ENCODE results near the gene TNC. TPM values are rescaled to one million over a fixed set of nuclear protein-coding genes. Genes with fewer than 3 reads are reported as not detected.

TNC gene
- total and polyA plus RNA-seq, 8 donors = 3.5 to 265 (median 80.1) TPM

DNA sequence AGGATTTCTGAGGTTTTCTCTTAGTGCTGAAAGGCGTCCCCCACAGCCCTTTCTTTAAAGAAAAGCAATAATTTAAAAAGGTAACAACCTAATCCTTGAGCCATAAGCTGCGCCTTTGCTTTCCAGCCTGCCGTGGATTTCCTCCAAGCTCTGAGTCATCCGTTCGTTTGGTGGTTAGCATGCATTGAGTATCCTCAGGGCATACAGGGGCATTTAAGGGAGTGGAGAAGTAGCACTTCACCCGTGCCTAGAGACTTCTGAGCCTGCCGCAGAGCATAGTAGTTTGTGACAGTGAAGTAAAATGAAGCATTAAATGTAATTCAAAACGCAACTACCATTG is 892 bp upstream of the TNC start:
- intact Hi-C loops (cut with DNase I; ENCODE audit: low total_unique reads) = no loop called here
- peak; percentile 53 to 74 (median 68) for TF ChIP-seq POLR2AphosphoS5 (IDR thresholded peaks at IDR 0.05)
- TF ChIP-seq POLR2A (IDR thresholded peaks at IDR 0.05) = no peak
- TF ChIP-seq, protein P1, sequence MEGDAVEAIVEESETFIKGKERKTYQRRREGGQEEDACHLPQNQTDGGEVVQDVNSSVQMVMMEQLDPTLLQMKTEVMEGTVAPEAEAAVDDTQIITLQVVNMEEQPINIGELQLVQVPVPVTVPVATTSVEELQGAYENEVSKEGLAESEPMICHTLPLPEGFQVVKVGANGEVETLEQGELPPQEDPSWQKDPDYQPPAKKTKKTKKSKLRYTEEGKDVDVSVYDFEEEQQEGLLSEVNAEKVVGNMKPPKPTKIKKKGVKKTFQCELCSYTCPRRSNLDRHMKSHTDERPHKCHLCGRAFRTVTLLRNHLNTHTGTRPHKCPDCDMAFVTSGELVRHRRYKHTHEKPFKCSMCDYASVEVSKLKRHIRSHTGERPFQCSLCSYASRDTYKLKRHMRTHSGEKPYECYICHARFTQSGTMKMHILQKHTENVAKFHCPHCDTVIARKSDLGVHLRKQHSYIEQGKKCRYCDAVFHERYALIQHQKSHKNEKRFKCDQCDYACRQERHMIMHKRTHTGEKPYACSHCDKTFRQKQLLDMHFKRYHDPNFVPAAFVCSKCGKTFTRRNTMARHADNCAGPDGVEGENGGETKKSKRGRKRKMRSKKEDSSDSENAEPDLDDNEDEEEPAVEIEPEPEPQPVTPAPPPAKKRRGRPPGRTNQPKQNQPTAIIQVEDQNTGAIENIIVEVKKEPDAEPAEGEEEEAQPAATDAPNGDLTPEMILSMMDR (IDR thresholded peaks at IDR 0.05) = no peak
- no peak for TF ChIP-seq EP300 (IDR thresholded peaks at IDR 0.05)
- peak; percentile 60 to 85 for DNase-seq
- no peaks in the 10 kb centered on the region for H3K36me3 ChIP-seq
- H3K27ac ChIP-seq = peak overlapping the region in 4 of 5 donors; percentile 80 to 88 (median 81)
- 3 to 6% (median 4%) methylated on average over 8 of the region's 8 CpGs for WGBS, 5 donors
- H3K4me1 ChIP-seq = peaks cover 0 to 27% (median 16%) of the 10 kb centered on the region in 4 donors
- peak overlapping the region; percentile 34 to 48 (median 44) for H3K4me3 ChIP-seq
- H3K9me3 ChIP-seq = no peaks in the 10 kb centered on the region
- H3K27me3 ChIP-seq = peaks cover 0 to 25% (median 0%) of the 10 kb centered on the region in 3 donors

DNA sequence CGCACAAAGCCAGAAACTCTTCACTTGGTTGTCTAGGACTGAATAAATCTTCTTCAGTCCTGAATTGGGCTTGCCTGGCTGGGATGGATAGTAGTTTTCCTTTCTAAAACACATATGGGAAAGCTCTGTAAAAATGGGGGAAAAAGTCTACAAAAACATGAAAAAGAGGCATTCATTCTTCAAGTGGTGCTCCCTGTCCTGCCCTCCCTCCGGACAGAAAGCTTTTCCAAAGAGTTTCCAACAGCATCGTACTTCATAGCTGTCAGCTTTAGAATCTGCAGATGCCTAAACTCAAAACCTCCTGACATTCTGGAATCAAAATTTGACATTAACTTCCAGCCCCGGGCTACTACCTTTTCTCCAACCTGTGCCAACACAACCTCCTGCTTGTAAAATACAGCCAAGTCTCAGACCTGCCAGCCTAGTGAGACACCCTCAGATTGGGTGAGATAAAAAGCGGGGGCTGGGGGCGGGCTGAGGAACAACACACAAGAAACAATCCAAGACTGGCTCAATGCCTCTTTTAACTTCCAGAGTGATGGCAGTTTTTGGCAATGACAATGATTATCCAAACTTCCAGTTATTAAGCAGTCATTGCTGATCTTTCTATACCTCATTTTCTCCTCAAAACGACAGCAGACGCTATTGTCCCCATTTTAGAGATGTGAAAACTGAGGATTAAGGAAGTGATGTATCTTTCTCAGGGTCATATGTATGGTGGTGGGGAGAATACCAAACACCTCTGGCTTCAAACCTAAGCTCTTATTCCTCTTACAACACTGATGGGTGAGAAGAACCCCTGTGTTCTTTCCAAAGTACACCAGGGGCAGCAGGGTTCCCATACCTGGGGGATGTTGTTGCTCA is 1.3 kb downstream of the TNC start:
- Histone ChIP-seq H3K36me3 (peaks cover 0 to 4% (median 0%) of the 10 kb centered on the region in 4 donors), H3K4me1 (peaks cover 0 to 27% (median 16%) of the 10 kb centered on the region in 4 donors), H3K27me3 (peaks cover 0 to 25% (median 0%) of the 10 kb centered on the region in 3 donors), H3K4me3 (peak overlapping the region; percentile 34 to 48 (median 44)), H3K9me3 (no peaks in the 10 kb centered on the region), H3K27ac (peak overlapping the region in 4 of 5 donors; percentile 80 to 88 (median 81))
- TF ChIP-seq POLR2A (IDR thresholded peaks at IDR 0.05) = no peak
- no peak for TF ChIP-seq POLR2AphosphoS5 (IDR thresholded peaks at IDR 0.05)
- TF ChIP-seq, protein P1 (IDR thresholded peaks at IDR 0.05) = no peak
- TF ChIP-seq EP300 (IDR thresholded peaks at IDR 0.05) = no peak
- 42 to 62% (median 51%) methylated on average over 8 of the region's 8 CpGs for WGBS, 5 donors
- peak in 1 of 2 donors; percentile 42 for DNase-seq
- intact Hi-C loops (cut with DNase I; ENCODE audit: low total_unique reads) = no loop called here

DNA sequence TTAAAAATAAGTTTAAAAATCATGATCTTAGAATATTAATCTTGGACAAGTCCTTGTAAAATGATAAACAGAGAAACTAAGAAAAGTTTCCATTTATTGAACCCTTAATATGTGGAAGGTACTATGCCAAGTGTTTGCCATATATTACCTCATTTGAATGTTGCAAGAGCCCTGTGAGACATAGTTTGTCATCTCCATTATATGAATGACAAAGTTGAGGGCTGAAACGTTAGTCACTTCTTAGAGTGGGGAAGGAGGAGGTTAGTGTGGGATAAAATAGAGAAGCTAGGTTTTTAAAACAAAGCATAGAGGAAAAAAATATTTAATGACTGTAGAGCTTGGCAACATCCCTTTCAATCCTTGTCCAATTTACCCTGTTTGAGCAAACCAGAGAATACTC is 2.0 kb downstream of the TNC start:
- WGBS, 5 donors = 30 to 59% (median 54%) methylated on average over 1 of the region's 1 CpG
- no peak for DNase-seq
- H3K4me1 ChIP-seq = peaks cover 0 to 27% (median 16%) of the 10 kb centered on the region in 4 donors
- H3K4me3 ChIP-seq = peak overlapping the region; percentile 13 to 46 (median 38)
- intact Hi-C loops (cut with DNase I; ENCODE audit: low total_unique reads) = no loop called here
- H3K27me3 ChIP-seq = peaks cover 0 to 25% (median 0%) of the 10 kb centered on the region in 3 donors
- TF ChIP-seq POLR2AphosphoS5 (IDR thresholded peaks at IDR 0.05) (peak in 2 of 3 donors; percentile 23 to 72), POLR2A (IDR thresholded peaks at IDR 0.05) (no peak)
- TF ChIP-seq, protein P1 (IDR thresholded peaks at IDR 0.05) = no peak
- H3K9me3 ChIP-seq = no peaks in the 10 kb centered on the region
- peak overlapping the region in 4 of 5 donors; percentile 32 to 88 (median 81) for H3K27ac ChIP-seq
- peaks cover 0 to 4% (median 0%) of the 10 kb centered on the region in 4 donors for H3K36me3 ChIP-seq

DNA sequence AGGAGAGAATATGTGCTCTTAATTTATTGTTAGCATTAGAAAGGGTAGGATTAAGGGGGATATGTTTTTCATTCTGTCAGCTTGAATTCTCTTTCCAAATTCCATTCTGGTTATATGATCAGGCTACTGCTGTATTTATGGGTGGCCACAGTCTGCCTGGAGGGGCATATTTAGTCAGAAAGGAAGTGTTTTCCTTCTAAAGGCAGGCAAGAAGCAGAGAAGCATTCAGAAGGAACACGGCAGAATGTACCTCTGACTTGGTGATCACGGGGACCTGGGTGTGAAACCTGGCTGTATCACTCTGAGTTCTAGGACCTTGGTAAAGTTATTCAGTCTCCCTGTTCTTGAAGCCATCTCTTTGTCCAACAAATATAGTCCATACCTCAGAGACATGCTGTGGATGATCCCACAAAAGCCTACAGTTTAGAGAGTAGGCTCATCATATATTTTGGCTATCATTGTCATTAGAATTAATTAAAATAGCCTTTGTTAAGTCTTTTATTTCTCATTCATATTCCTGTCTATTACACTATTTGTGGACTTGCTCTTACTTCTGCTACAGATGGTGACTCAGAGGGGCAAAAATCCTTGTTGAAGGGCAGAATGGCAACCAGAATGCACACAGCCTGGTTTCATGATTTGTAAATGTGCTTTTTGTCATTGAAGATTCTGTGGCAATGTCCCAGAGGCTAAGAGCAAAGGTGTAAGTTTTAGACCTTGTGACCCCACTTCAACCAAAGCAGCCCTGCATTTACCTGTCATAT is 2.7 kb downstream of the TNC start:
- intact Hi-C loops (cut with DNase I; ENCODE audit: low total_unique reads) = no loop called here
- WGBS, 5 donors = 56 to 93% (median 82%) methylated on average over 2 of the region's 2 CpGs
- Histone ChIP-seq H3K36me3 (peaks cover 0 to 4% (median 0%) of the 10 kb centered on the region in 4 donors), H3K9me3 (no peaks in the 10 kb centered on the region), H3K27me3 (peaks cover 0 to 25% (median 0%) of the 10 kb centered on the region in 3 donors), H3K27ac (peak overlapping the region in 4 of 5 donors; percentile 32 to 88 (median 81)), H3K4me3 (peak overlapping the region in 3 of 4 donors; percentile 34 to 46 (median 42)), H3K4me1 (peaks cover 0 to 27% (median 16%) of the 10 kb centered on the region in 4 donors)
- no peak for TF ChIP-seq EP300 (IDR thresholded peaks at IDR 0.05)
- TF ChIP-seq, protein P1 (IDR thresholded peaks at IDR 0.05) = no peak
- TF ChIP-seq POLR2AphosphoS5 (IDR thresholded peaks at IDR 0.05) = no peak
- TF ChIP-seq POLR2A (IDR thresholded peaks at IDR 0.05) = no peak
- DNase-seq = no peak

Measured in stomach (tissue), 9 donors.